Stimulated activated CD8-positive, alpha-beta memory T cell treated with anti-CD3 and anti-CD28 coated beads, Interleukin-2, amount 100 ng/mL, for 1 hour (primary cell): ENCODE data around the gene DIPK1A.
A peak's percentile ranks its signal among the peaks of the same experiment; 100 is the strongest.

Source experiments
- DNase-seq, 2 donors: peaks; one replicate each; pipeline ENCODE4 v3.0.0-alpha.2; 2020; ENCODE audit warnings: low read depth in 2 of 2

DIPK1A gene

GRCh38 chr1:92961131-92961895 is at the start of gene DIPK1A:
Gene DIPK1A (minus strand): TSS chr1:92961462. CDS start chr1:92961429, 33 bp downstream.
- peak; percentile 48 to 60 for DNase-seq

GRCh38 chr1:93007941-93008577 is 46.8 kb upstream of the DIPK1A start:
- no peak for DNase-seq

GRCh38 chr1:93005252-93005598 is 44.0 kb upstream of the DIPK1A start:
- no peak for DNase-seq

DNA sequence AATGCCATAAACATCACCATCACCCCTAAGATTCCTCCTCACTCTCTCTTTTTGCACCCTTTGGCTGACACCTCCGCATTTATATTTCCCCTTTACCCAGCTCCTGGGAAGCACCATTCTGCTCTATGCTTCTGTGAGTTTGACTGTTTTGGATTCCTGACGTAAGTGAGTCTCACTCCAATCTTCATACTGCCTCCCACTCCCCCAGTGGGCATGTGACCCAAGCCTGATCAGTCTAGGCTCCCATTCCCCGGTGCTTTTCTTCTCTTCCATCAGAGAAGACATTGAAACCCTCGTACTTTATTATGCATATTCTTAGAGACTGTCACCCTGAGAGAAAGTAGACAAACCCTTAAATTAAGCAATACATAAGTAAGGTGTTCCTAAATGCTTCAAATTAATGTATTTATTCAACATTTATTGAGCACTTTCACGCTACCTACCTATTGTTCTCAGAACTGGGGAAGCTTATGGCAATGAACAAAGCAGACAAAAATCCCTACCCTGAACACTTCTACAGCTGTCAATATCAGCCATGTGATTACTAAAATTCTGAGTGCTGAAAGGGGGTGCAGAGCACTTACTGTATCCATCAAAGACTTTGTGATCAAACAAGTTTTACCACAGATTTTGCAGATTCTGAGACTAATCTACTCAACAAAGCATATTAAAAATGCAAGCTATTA is 43.4 kb upstream of the DIPK1A start:
- no peak for DNase-seq

DNA sequence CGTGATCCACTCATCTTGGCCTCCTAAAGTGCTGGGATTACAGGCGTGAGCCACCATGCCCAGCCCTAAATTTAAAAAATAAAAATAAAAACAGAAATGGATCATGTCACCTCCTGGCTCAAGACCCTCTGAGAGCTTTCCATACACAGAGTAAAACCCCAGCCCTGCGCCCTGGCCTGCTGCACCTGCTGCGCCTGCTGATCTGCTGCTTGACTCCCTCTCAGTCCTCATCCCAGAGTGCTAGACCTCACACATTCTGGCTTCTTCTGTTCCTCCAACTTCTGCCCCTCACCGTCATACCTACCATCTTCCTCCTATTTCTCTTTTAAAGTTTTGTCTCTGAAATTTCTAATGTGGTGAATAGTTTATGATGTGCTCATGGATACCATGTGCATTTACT is 42.7 kb upstream of the DIPK1A start:
- no peak for DNase-seq

- no peak for DNase-seq
Measured at GRCh38 chr1:93002781-93003180, 41.5 kb upstream of the DIPK1A start.

DNA sequence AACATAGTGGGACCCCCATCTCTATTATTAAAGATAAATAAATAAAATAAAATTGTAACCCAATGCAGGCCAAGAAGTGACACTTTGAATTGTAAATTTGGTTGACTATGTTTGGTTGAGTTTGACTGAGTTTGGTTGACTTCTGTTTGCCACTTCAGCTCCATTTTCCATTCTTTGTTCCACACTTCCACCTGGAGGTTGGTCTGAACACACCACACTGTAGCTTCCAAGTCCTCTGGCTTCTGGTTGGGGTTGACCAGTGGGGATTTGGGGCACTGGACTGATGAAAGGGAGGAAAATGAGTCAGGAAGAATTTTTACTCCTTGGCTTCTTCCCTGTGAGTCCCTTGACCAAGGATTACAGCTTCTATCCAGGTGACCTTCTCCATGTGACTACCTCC is 40.6 kb upstream of the DIPK1A start:
- DNase-seq, result no peak

GRCh38 chr1:93000751-93001175 is 39.5 kb upstream of the DIPK1A start:
- no peak for DNase-seq

- DNase-seq, result no peak
Measured at GRCh38 chr1:93000291-93000690, 39.0 kb upstream of the DIPK1A start.

DNA sequence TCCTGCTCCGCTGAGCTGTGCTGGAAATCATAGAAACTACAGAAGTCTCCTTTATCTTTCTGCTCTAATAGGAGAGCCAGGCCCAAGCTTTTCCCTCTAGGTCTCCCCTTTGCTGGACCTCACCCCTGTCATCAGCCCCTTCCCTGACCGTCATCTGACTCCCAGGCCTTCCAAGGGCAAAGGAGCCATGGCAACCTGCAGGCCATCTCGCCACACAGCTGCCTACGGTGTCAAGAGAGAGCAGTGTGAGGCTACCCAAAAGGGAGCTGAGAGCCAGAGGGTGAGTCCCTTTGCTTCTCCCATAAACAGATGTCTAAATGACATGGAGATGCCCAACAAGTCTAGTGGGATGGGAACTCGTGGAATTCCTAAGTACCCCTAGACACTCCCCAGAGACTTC is 37.6 kb upstream of the DIPK1A start:
- no peak for DNase-seq

- no peak for DNase-seq
Measured at GRCh38 chr1:92995441-92996430, 34.5 kb upstream of the DIPK1A start.

- DNase-seq, result peak; percentile 31 to 51
Measured at GRCh38 chr1:92994105-92994712, 32.9 kb upstream of the DIPK1A start.

DNA sequence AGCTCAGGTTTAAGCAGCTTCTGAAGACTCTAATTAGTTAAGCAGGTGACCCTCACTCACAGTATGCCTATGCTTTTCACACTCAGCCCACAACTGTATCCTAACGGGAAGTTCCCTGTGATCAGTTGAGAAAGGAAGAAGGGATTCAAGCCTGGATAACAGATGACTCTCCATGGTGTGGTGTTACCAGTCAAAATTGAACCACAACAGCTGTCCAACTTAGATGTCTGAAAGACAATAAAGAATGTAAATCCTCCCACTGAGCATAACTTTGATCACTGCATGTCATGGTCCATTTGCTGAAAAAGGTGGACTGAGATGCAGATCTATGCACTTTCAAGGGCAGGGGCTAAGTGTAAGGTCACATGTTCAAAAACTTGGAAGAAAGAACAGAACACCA is 32.3 kb upstream of the DIPK1A start:
- DNase-seq, result no peak

GRCh38 chr1:92992877-92993276 is 31.6 kb upstream of the DIPK1A start:
- no peak for DNase-seq

DNA sequence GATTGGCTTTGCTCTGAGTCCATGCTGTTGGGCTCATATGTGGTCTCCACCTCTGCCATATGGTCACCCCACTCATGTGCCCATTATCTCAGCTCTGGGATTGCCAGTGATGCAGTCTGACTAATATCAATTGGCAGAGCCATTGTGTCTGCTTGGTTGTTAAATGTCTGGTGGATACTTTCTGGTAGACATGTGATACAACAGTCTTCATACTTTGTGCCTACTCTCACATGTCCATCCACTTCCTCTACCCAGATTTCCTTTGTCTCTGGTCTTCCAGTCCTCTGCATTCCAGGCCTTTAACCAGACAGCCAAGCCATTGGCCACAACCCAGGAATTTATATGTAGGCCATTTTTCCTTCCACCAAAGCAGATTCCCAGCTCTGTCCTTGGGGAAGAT is 30.8 kb upstream of the DIPK1A start:
- DNase-seq, result no peak

GRCh38 chr1:92990828-92991227 is 29.6 kb upstream of the DIPK1A start:
- no peak for DNase-seq

DNA sequence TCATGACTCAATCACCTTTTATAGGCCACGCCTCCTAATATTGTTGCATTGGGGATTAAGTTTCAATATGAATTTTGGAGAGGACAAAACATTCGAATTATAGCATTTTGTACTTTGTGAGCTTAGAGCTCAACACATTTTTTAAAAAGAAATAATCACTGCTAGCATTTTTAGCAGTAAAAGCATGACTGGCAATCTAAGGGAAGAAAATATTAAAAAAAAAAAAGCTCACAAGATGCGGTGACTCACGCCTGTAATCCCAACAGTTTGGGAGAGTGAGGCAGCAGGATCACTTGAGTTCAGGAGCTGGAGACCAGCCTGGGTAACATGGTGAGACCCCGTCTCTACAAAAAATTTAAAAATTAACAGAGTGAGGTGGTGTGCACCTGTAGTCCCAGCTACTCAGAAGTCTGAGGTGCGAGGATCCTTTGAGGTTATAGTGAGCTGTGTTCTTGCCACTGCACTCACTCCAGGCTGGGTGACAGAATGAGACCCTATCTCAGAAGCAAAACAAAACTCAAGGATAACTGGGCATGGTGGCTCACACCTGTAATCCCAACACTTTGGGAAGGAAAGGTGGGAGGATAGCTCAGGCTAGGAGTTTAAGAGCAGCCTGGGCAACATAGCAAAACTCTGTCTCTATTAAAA is 28.8 kb upstream of the DIPK1A start:
- DNase-seq, result no peak

GRCh38 chr1:92989253-92989652 is 28.0 kb upstream of the DIPK1A start:
- DNase-seq, result no peak

GRCh38 chr1:92987462-92987861 is 26.2 kb upstream of the DIPK1A start:
- DNase-seq, result no peak

- DNase-seq, result no peak
Measured at GRCh38 chr1:92985101-92985500, 23.8 kb upstream of the DIPK1A start.
